Fibroblast of the aortic adventitia (primary cell): ENCODE results near the gene RTN4R. TPM values are rescaled to one million over a fixed set of nuclear protein-coding genes. Genes with fewer than 3 reads are reported as not detected.
A peak's percentile ranks its signal among the peaks of the same experiment; 100 is the strongest.
"Not testable (repeated sequence)": the region's sequence is repeated elsewhere in the genome, so short reads cannot be mapped to it uniquely, and the experiment has no call there.

Experiments
- DNase-seq: peaks from one replicate; pipeline ENCODE4 v3.0.0-alpha.2; 2010; ENCODE audit warnings: low read depth
- H3K4me3 ChIP-seq: 2 replicates; pipeline ENCODE4 v1.5.1; 2011; ENCODE audit warnings: low read depth, mild to moderate bottlenecking, control low read depth, low read length, moderate library complexity
- total RNA-seq: library from RNA; depleted of rRNA; stranded (reverse); fragments of >200 nt; gene quantifications from 2 replicates; pipeline ENCODE4 v1.2.3, GENCODE V29; 2012; ENCODE audit warnings: low replicate concordance
- TF ChIP-seq, protein P1 (sequence below): IDR thresholded peaks from 2 replicates; pipeline ENCODE4 v1.5.1; 2011; ENCODE audit warnings: mild to moderate bottlenecking, low read length, control low read depth, inconsistent platforms; ENCODE audit not compliant: insufficient read depth

The RTN4R gene
- total RNA-seq, 1 donor = 0.09 TPM

DNA sequence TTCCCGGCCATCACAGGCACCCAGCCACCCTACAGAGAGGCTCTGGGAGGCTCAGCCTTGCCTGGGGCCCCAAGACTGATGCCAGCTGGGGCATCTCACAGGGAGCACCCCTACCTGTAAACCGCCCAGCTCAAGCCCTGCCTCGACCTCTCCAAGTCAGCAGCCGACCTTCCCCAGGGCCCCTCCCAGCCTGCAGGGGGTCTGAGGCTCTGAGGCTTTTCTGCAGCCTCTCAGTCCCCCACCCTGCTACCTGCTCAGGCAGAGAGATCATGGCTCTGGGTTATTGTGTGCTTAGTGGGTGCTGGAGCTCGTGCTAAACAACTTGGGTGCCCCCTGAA, 23.1 kb upstream of the RTN4R start:
- TF ChIP-seq, protein P1, sequence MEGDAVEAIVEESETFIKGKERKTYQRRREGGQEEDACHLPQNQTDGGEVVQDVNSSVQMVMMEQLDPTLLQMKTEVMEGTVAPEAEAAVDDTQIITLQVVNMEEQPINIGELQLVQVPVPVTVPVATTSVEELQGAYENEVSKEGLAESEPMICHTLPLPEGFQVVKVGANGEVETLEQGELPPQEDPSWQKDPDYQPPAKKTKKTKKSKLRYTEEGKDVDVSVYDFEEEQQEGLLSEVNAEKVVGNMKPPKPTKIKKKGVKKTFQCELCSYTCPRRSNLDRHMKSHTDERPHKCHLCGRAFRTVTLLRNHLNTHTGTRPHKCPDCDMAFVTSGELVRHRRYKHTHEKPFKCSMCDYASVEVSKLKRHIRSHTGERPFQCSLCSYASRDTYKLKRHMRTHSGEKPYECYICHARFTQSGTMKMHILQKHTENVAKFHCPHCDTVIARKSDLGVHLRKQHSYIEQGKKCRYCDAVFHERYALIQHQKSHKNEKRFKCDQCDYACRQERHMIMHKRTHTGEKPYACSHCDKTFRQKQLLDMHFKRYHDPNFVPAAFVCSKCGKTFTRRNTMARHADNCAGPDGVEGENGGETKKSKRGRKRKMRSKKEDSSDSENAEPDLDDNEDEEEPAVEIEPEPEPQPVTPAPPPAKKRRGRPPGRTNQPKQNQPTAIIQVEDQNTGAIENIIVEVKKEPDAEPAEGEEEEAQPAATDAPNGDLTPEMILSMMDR = no peak
- no peak overlapping the region for H3K4me3 ChIP-seq

DNA sequence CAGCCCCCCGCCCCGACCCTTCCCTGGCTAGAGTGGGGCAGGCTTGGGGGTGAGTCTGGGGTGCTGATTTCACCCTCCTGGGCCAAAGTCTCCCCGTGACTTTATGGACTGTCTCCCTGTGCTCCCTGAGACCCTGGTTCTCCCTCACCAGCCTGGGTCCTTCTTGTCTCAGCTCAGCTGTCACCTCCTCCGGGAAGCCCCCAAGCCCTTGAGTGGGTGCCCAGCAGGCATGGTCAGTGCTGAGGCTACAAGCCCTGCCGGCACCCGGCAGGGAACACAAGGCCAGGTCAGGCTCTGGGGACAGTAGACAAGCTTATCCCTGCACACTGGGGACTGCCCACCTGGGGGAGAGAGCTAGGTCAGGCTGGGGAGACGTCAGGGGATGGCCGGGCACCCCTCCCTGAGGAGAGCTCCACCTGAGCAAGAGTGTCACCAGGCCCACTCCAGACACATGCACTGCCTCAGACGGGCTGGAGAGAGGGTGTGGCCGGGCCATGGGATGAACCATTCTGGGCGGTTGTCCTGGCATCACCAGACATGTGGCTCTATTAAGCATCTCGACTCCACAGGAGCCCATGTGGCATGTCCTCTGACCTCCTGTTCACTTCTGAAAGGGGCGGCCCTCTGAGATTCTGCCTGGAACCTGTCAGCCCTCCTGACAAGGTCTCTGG, 22.6 kb upstream of the RTN4R start:
- TF ChIP-seq, protein P1 = no peak
- DNase-seq = no peak
- H3K4me3 ChIP-seq = no peak overlapping the region

More for the DNA sequence above, 23.1 kb upstream of the RTN4R start:
- DNase-seq = no peak

DNA sequence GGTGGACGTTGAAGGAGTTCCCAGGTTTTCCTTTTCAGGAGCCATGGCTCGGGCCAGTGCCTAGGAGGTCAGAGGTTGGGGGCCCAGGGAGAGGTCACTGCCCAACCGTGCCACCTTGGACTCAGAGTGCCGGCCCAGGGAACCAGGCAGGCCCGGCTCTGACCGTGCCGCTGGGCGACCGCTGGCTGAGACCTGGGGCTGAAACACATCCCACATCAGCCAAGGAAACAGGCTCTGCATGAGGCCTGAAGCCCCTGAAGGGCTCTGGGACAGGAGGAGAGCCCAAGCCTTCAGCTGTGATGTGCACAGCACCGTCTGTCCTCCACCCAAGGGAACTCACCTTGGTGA, 21.9 kb upstream of the RTN4R start:
- TF ChIP-seq, protein P1 = no peak
- no peak for DNase-seq
- H3K4me3 ChIP-seq = no peak overlapping the region

DNA sequence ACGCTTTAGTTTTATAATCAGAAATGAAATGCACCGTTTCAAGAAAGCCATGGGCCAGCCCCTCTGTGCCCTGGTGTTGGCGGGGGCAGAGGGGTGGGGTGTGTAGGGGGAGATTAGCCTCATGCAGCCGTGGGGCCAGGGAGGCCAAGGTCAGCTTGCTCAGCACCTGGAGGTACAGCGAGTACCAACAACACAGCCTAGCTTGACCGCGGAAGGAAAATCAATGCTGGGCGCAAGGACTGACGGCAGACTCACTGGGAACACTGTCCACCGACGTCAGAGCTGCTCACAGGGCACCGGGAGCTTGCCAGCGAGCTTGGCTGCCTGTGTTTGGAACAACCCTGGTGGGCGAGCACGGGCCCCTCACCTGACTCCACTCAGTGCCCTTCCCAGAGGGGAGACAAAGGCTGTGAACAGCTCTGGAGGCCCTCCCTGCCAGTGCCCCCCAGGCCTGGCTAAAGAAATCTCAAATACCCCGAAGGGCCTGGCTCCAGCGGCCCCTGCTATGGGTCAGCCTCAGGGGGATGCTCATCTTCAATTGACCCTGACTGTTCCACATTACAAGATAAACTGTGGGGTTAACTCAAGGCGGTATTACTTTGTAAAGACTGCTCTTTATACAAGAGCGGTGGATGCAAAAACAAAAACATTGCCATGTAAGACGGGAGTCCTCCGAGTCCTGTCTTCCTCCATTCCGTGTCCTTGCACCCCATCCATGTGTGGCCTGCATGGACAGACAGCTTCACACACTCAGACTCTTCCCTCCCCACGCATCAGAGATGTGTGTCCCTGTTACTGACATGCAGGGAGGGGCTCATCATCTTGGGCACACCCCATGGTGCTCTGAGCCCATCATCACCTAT, 21.3 kb upstream of the RTN4R start:
- H3K4me3 ChIP-seq, DNase-seq: not testable (repeated sequence)

DNA sequence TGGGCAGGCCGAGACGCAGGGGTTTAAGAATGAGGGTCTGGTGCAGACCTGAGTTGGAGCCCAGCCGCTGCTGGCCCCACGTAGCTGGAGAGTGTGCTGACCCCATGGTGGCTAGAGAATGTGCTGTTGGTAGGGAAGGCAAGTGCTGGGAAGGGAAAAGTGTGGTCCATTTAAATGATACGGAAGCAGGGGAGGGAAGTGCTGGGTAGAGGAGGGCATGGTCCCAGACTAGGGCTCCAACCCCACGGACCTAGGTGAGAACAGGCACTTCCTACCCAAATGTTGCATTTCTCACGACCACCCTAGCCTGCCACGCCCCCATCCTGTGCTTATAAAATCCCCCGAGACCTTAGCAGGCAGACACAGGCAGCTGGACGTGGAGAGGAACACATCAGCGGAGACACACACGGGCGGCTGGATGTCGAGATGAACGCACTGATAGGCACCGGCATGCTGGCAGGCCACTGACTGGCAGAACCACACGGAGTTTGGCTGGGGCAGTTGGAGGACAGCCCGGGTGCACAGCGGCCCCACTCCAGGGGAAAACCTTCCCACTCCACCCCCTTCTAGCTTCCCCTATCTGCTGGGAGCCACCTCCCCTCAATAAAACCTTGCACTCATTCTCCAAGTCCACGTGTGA, 18.8 kb upstream of the RTN4R start:
- not testable (repeated sequence) for H3K4me3 ChIP-seq, DNase-seq

DNA sequence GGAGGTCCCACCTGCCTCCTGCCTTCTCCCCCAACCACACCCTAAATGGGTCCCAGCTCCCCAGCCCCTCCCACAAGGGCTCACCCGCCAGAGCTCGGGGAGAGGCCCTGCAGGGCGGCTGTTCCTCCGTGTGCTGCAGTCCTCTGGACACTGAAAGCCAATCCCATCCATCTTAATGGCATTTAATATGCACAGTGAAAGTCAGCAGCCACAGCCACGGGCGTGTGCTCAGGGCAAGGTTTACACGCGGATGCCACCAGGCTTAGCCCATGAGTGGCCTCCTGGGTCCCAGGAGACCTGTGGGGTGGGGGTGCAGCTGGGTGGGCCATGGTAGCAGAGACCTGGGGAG, 18.2 kb upstream of the RTN4R start:
- not testable (repeated sequence) for H3K4me3 ChIP-seq, DNase-seq

DNA sequence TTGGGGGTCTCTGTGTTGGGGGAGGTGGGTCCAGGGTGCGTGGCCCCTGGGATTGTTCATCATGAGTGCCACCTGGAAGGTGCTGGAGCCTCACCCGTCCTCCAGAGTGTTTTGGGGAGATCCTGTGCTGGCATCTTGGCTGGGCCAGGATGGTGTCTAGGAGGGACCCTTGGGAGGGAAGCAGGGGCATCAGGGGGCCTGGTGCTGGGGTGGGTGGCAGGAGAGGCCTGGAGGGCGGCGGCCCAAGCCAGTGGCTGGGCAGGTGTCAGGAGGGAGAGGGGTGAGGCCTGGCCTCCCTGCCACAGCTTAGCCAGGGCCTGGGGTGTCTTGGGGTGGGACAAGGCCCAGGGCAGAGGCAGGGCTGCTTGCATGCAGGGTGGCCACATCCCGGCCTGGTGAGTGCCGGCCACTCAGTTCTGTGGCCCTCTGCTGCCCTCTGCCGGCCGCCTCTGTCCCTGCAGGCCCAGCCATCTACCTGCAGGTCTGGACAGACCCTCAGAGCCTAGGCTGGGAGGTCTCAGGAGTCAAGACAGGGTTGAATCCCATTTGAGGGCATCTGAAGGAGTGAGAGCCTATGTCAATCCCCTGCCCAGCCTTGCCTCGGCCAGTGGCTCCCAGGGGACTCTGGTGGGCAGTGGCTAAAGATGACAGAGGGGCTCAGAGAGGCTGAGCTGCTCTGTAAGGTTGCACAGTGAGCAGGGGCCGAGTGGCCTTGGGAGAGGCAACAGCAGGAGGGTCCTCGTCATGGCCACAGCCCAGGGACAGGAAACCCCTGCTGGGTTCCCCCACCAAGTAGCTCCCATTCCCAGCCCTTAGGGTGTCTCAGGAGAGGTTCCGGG, 17.6 kb upstream of the RTN4R start:
- DNase-seq = peak; percentile 50
- TF ChIP-seq, protein P1 = peak; percentile 77
- not testable (repeated sequence) for H3K4me3 ChIP-seq

DNA sequence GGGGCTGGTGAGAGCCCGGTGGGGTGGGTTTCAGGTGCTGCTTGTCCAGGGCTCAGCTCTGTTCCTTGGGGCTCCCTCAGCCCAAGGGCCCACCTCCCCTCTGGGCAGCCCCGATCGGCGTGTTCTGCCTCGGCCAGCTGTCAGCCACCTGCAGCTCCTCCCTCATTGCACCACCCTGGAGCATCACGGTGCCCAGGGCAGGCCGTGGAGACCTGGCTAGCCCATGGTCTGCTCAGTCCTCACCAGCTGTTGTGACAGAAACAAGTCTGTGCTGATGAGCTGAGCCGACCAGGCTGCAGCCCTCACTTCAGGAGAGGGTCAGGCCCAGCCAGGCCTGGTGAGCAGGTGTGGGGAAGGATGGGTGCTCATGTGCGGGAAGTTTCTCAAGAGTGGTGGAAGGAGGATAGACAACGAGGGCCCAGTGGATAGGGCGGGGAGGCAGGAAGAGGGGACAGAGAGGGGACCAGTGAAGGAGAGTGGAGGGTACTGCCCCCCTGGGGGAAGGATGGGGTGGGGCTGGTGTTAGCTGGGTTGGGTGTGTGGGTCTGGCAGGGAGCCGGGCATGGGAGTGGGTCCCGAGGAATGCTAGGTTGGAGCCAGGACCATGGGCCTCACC, 16.5 kb upstream of the RTN4R start:
- no peak for DNase-seq
- TF ChIP-seq, protein P1 = no peak
- no peak overlapping the region for H3K4me3 ChIP-seq
